Natural killer cell (primary cell): ENCODE data around the gene RARS2. TPM values are rescaled to one million over a fixed set of nuclear protein-coding genes. Genes with fewer than 3 reads are reported as not detected.

Experiments
- ATAC-seq, 3 donors: fragments of 150-1000 bp in 2 of 3; fragments of 200-7000 bp in 1 of 3; cut with Tn5 transposase; 1 replicate in 1 of 3; 2 replicates in 2 of 3; pipeline ENCODE4 v1.10.0; 2021; ENCODE audit warnings: mild to moderate bottlenecking in 2 of 3, moderate library complexity in 2 of 3
- DNase-seq, 2 donors: peaks; one replicate each; pipeline versions ENCODE4 v3.0.0 to v3.0.0-alpha.2; 2013 to 2021; ENCODE audit warnings: mixed read lengths in 1 of 2
- H3K27ac ChIP-seq: one replicate; pipeline ENCODE4 v1.5.1; 2013; ENCODE audit warnings: mild to moderate bottlenecking, low read length
- H3K27me3 ChIP-seq: one replicate; pipeline ENCODE4 v1.6.1; 2013; ENCODE audit warnings: low read length; ENCODE audit not compliant: control insufficient read depth, insufficient read depth
- H3K36me3 ChIP-seq: one replicate; pipeline ENCODE4 v1.6.1; 2013; ENCODE audit warnings: low read length; ENCODE audit not compliant: control insufficient read depth, insufficient read depth
- H3K4me1 ChIP-seq: one replicate; pipeline ENCODE4 v1.6.1; 2013; ENCODE audit warnings: low read length; ENCODE audit not compliant: control insufficient read depth, insufficient read depth
- H3K4me3 ChIP-seq: one replicate; pipeline ENCODE4 v1.5.1; 2013; ENCODE audit warnings: low read length
- H3K9me3 ChIP-seq: one replicate; pipeline ENCODE4 v1.6.1; 2013; ENCODE audit warnings: low read length; ENCODE audit not compliant: control insufficient read depth, insufficient read depth
- H3K27ac Mint-ChIP-seq, 2 donors: one replicate each; pipeline ENCODE4 v1.8.0; 2022; ENCODE audit warnings: mild to moderate bottlenecking in 2 of 2, mixed read lengths in 2 of 2, moderate library complexity in 1 of 2
- H3K27me3 Mint-ChIP-seq, 2 donors: one replicate each; pipeline ENCODE4 v1.8.0; 2022; ENCODE audit warnings: low read depth in 2 of 2, mixed read lengths in 2 of 2
- H3K36me3 Mint-ChIP-seq: one replicate; pipeline ENCODE4 v1.8.0; 2022; ENCODE audit warnings: mixed read lengths
- H3K4me1 Mint-ChIP-seq, 2 donors: one replicate each; pipeline ENCODE4 v1.8.0; 2022; ENCODE audit warnings: mixed read lengths in 2 of 2
- H3K4me3 Mint-ChIP-seq: one replicate; pipeline ENCODE4 v1.8.0; 2022; ENCODE audit warnings: mild to moderate bottlenecking, moderate library complexity, mixed read lengths
- H3K9me3 Mint-ChIP-seq, 2 donors: one replicate each; pipeline ENCODE4 v1.8.0; 2022; ENCODE audit warnings: mixed read lengths in 2 of 2
- WGBS: methylation state at CpG from one replicate; pipeline ENCODE4 v1.1.7; 2013; ENCODE audit warnings: missing lambda C conversion rate; ENCODE audit not compliant: insufficient coverage; 5-methylcytosine and 5-hydroxymethylcytosine counted together
- intact Hi-C: fragments of 100-400 bp; cut with micrococcal nuclease; formaldehyde crosslinking; loops from one replicate; pipeline ENCODE4 v1.14.2; 2022
- total RNA-seq, 4 donors: library from RNA; stranded (reverse); fragments of 120-200 nt in 1 of 4; gene quantifications; one replicate each; pipeline versions ENCODE4 v1.2.3 to v1.2.4, GENCODE V29; 2013 to 2022
- TF ChIP-seq, protein P1 (sequence below): fragments of 200-600 bp; IDR thresholded peaks from one replicate; pipeline ENCODE4 v1.8.0; 2022; ENCODE audit warnings: antibody characterized with exemption

RARS2 gene
- total RNA-seq, 3 donors from 2014 or later (not counting 1 experiment from before 2014, with no cell fraction given), result 21.8 to 26.5 (median 24.2) TPM

- no peaks in the 10 kb centered on the region for H3K9me3 ChIP-seq
- H3K27ac ChIP-seq, result no peak overlapping the region
- no peak overlapping the region for H3K4me3 ChIP-seq
- no peak overlapping the region for H3K27ac Mint-ChIP-seq
- peaks cover 3% of the 10 kb centered on the region for H3K36me3 ChIP-seq
- H3K27me3 Mint-ChIP-seq, result no peaks in the 10 kb centered on the region
- ATAC-seq, result no peak
- DNase-seq, result no peak
- WGBS, result 100% methylated on average over 1 of the region's 1 CpG
- H3K4me3 Mint-ChIP-seq, result no peak overlapping the region
- H3K4me1 Mint-ChIP-seq, result no peaks in the 10 kb centered on the region
- intact Hi-C loops, result no loop called here
- TF ChIP-seq, protein P1, sequence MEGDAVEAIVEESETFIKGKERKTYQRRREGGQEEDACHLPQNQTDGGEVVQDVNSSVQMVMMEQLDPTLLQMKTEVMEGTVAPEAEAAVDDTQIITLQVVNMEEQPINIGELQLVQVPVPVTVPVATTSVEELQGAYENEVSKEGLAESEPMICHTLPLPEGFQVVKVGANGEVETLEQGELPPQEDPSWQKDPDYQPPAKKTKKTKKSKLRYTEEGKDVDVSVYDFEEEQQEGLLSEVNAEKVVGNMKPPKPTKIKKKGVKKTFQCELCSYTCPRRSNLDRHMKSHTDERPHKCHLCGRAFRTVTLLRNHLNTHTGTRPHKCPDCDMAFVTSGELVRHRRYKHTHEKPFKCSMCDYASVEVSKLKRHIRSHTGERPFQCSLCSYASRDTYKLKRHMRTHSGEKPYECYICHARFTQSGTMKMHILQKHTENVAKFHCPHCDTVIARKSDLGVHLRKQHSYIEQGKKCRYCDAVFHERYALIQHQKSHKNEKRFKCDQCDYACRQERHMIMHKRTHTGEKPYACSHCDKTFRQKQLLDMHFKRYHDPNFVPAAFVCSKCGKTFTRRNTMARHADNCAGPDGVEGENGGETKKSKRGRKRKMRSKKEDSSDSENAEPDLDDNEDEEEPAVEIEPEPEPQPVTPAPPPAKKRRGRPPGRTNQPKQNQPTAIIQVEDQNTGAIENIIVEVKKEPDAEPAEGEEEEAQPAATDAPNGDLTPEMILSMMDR, result no peak
- no peaks in the 10 kb centered on the region for H3K9me3 Mint-ChIP-seq
- no peaks in the 10 kb centered on the region for H3K36me3 Mint-ChIP-seq
- H3K27me3 ChIP-seq, result no peaks in the 10 kb centered on the region
- H3K4me1 ChIP-seq, result no peaks in the 10 kb centered on the region
These were observed 46.5 kb upstream of the RARS2 start for GRCh38 chr6:87636315-87636714.

GRCh38 chr6:87633851-87634250 is 44.1 kb upstream of the RARS2 start:
- ATAC-seq (no peak), DNase-seq (no peak)
- no peaks in the 10 kb centered on the region for H3K4me1 ChIP-seq
- Mint-ChIP-seq H3K27me3 (no peaks in the 10 kb centered on the region), H3K9me3 (no peaks in the 10 kb centered on the region), H3K4me3 (no peak overlapping the region), H3K27ac (no peak overlapping the region), H3K4me1 (no peaks in the 10 kb centered on the region), H3K36me3 (no peaks in the 10 kb centered on the region)
- H3K9me3 ChIP-seq, result no peaks in the 10 kb centered on the region
- H3K27ac ChIP-seq, result no peak overlapping the region
- TF ChIP-seq, protein P1, result no peak
- H3K4me3 ChIP-seq, result no peak overlapping the region
- intact Hi-C loops, result no loop called here
- 100% methylated on average over 1 of the region's 3 CpGs for WGBS
- H3K36me3 ChIP-seq, result peaks cover 5% of the 10 kb centered on the region
- no peaks in the 10 kb centered on the region for H3K27me3 ChIP-seq

DNA sequence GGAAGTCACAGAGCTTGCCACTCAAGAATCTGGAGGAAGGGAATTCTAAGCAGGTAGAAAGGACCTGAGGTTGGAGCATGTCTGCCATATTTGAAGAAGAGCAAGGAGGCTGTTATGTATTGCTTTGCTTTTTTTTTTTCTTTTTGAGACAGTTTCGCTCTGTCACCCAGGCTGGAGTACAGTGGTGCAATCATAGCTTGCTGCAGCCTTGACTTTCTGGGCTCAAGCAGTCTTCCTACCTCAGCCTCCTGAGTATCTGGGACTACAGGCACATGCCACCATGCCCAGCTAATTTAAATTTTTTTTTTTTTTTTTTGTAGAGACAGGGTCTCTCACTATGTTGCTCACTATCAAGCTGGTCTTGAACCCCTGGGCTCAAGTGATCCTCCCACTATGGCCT is 41.0 kb upstream of the RARS2 start:
- Mint-ChIP-seq H3K27me3 (no peaks in the 10 kb centered on the region), H3K36me3 (no peaks in the 10 kb centered on the region), H3K4me1 (no peaks in the 10 kb centered on the region), H3K4me3 (no peak overlapping the region), H3K9me3 (no peaks in the 10 kb centered on the region), H3K27ac (no peak overlapping the region)
- H3K4me1 ChIP-seq, result no peaks in the 10 kb centered on the region
- intact Hi-C loops, result no loop called here
- no peak overlapping the region for H3K4me3 ChIP-seq
- H3K36me3 ChIP-seq, result peaks cover 6% of the 10 kb centered on the region
- TF ChIP-seq, protein P1, result no peak
- no peak overlapping the region for H3K27ac ChIP-seq
- ATAC-seq (no peak), DNase-seq (no peak)
- 100% methylated on average over 1 of the region's 1 CpG for WGBS
- H3K9me3 ChIP-seq, result no peaks in the 10 kb centered on the region
- no peaks in the 10 kb centered on the region for H3K27me3 ChIP-seq

GRCh38 chr6:87628881-87629280 is 39.1 kb upstream of the RARS2 start:
- no peaks in the 10 kb centered on the region for H3K36me3 Mint-ChIP-seq
- intact Hi-C loops, result no loop called here
- DNase-seq (no peak), ATAC-seq (no peak)
- Histone ChIP-seq H3K4me1 (no peaks in the 10 kb centered on the region), H3K27me3 (no peaks in the 10 kb centered on the region), H3K4me3 (no peak overlapping the region), H3K9me3 (no peaks in the 10 kb centered on the region), H3K27ac (no peak overlapping the region), H3K36me3 (peaks cover 6% of the 10 kb centered on the region)
- no peaks in the 10 kb centered on the region for H3K9me3 Mint-ChIP-seq
- no peak overlapping the region for H3K27ac Mint-ChIP-seq
- no peaks in the 10 kb centered on the region for H3K27me3 Mint-ChIP-seq
- no peak overlapping the region for H3K4me3 Mint-ChIP-seq
- H3K4me1 Mint-ChIP-seq, result no peaks in the 10 kb centered on the region
- TF ChIP-seq, protein P1, result no peak
